Mucosa of gallbladder (tissue), 1 donor: ENCODE results near the gene PUDP. TPM values are rescaled to one million over a fixed set of nuclear protein-coding genes. Genes with fewer than 3 reads are reported as not detected.
A peak's percentile ranks its signal among the peaks of the same experiment; 100 is the strongest.
"Not testable (repeated sequence)": the region's sequence is repeated elsewhere in the genome, so short reads cannot be mapped to it uniquely, and the experiment has no call there.

Source experiments
- DNase-seq: peaks from one replicate; pipeline ENCODE4 v3.0.0-alpha.2; 2020; ENCODE audit warnings: low spot score
- total RNA-seq: library from RNA; stranded (reverse); gene quantifications from one replicate; pipeline ENCODE4 v1.2.1, GENCODE V29; 2021
- donor health status: DM: no; HTN: no; CAD: no.

Gene PUDP
- total RNA-seq, result 42.2 TPM

DNA sequence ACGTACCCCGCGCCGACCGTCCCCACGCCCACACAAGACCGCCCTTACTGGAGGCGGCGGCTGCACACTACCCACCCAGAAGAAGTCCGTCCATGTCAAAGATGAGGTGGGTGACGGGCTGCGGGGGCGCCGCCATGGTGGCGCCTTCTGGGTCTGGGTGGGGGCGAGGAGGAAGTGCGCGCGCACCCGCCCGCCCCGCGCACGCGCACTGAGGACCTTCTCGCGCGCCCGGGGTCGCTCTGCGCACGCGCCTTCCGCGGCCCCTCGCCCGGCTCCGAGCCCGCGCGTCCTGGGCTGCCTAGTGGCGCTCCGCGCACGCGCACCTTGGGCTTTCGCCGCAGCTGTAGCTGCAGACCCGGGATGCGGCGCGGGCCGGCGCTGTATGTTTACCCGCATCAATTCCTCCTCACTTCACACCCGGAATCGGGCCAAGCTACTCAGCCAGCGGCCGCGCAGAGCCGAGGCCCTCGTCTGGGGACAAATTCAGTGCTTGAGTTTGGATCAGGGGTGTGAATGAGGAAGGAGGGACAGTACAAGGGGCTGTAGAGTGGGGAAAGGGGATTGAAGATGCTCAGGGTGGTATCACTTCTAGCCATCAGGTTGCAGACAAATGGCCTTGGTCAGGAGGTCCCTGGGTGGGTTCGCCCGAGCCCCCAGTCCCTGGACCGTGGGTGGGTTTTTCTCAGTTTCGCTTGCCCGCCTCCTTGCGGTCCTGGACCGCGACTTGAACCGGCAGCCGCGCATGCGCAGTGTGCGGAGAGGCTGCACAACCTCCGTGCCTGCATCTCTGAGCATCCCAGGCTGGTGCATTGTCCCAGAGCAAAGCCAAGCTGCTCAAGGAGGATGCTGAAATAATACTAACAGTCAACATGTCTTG is at the start of gene PUDP:
PUDP (minus strand) TSS at position 176 of the 877 bp plus-strand sequence; CDS start at position 136, 40 bp downstream.
- DNase-seq, result peak; percentile 93

DNA sequence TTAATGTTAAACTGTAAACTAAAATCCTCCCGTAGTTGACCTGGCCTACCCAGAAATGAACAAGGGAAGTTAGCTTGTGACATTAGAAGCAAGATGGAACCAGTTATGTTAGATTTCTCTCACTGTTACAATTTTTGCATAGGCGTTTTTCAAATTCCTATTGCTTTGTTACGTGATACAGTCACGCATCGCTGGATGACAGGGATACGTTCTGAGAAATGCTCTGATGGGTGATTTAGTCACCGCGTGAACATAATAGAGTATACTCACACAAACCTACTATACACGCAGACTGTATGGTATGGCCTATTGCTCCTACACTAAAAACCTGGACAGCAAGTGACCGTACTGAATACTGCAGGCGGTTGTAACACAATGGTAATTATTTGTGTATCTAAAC is 46.7 kb upstream of the PUDP start:
- DNase-seq, result no peak

DNA sequence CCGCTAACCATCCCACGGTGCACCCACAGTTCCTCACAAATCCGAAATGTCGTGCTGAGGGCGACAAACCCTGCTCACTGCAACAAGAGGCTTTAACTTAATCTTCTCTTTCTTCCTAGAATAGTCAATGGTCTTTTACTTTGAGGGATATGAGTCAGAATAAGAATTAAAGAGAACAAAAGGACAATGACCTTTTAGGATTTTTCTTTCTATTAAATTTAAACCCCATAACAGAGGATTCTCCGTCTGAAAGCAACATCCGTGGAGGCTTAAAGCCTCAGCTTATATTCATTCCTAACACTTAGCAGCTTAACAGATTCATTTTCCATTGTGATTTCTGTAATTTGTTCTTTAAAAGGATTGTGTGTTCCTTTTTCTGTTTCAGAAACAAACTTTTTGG is 44.9 kb upstream of the PUDP start:
- no peak for DNase-seq

DNA sequence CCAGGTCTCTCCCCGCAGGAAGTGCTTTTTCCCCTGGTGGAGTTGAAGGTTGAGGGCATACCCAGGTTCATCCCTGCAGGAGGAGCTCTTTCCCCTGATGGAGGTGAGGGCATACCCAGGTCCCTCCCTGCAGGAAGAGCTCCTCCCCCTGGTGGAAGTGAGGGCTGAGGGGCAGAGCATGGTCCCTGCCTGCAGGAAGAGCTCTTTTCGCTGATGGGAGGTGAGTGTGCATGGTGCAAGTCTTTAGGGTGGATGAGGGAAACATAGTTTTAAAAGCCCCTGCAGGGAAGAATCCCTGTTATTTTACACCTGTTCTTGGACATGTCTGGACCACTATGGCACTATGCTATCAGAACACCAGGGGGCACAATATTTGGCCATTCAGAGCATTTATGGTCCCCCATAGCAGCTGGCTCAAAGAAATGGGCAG is 43.7 kb upstream of the PUDP start:
- DNase-seq, result no peak

DNA sequence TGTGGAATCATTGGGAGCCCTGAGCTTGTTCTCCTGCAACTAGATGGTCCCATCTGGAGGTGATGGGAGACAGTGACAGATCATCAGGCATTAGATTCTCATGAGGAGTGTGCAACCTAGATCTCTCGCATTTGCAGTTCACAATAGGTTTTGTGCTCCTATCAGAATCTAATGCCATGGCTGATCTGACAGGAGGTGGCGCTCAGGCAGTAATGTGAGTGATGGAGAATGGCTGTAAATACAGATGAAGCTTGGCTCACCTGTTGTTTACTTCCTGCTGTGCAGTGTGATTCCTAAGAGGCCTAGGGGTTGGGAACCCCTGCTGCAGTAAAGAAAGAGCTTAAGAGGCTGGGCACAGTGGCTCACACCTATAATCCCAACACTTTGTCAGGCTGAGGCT is 42.2 kb upstream of the PUDP start:
- DNase-seq, result no peak

DNA sequence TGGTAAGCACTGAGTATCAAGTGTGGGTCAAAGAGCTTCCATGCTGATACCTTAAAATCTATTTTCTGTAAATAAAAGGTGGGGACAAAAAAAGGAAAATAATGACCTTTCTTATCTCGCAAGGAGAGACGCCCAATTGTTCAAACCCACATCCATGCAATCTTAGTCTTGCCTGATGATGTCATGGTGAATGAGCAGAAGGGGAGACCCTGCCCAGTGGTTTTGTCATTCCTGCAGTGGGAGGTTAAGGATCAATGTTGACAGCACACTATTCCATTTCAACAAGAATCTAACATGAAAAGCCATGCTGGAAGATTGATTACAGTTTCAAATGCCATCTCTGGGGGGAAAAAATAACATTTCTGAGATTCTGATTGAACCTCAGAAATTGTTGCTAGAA is 40.7 kb upstream of the PUDP start:
- DNase-seq, result no peak

DNA sequence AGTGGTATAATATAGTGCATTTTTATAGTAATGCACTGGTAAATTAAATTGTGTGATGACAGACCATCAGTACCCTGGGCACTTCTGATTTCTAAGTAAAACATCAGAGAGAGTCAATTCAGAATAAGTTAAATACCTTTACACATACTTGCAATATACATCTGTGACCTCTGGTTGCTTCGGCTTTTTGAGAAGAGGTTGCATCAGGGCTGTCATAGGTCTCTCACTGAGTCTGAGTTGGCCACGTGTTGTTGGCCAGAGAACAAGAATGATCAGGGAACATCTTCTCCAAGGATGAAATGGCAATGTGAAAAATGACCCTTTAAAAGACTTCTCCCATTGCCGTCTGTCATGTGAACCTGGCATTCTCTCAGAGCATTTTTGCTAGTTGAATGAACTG is 36.9 kb upstream of the PUDP start:
- no peak for DNase-seq

DNA sequence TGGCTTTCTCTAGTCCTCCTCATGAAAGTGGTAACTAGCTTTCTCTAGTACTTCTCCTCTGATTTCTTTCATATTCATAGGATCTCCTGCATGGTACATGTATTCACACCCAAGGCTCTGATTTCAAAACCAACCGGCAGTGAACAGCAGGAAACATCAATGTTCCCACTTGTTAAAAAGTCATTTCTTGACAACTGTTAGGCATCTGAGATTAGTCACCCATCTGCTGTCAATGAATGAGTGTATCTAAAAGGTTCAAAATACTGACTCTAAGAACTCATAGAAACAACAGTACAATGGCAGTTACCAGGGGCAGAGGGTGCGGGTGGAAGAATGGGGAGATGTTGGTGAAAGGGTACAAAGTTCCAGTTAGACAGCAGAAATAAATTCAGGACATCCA is 31.5 kb upstream of the PUDP start:
- no peak for DNase-seq

DNA sequence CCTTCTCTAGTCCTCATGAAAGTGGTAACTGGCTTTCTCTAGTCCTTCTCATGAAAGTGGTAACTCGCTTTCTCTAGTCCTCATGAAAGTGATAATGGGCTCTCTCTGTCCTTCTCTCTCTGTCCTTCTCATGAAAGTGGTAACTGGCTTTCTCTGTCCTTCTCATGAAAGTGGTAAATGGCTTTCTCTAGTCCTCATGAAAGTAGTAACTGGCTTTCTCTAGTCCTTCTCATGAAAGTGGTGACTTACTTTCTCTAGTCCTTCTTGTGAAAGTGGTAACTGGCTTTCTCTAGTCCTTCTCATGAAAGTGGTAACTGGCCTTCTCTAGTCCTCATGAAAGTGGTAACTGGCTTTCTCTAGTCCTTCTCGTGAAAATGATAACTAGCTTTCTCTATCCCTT is 30.9 kb upstream of the PUDP start:
- DNase-seq, result not testable (repeated sequence)

DNA sequence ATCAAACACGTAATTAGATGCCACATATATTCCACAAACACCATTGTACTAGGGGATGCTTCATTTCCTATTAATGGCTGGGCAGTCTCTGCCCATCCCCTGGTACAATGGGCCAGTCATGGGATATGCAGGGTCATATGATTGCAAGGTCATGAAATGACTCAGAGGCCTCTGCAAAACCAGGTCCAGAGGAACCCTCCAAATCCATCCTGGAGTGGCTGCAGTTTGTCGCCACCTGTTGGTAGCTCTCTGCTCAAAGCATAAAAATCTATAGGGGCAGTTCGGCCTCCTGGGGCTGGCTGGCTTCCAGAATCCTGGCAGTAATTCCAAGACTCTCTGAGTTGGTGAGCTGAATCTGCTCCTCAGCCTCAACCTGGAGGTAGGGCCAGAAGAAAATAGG is 22.9 kb upstream of the PUDP start:
- DNase-seq, result no peak

DNA sequence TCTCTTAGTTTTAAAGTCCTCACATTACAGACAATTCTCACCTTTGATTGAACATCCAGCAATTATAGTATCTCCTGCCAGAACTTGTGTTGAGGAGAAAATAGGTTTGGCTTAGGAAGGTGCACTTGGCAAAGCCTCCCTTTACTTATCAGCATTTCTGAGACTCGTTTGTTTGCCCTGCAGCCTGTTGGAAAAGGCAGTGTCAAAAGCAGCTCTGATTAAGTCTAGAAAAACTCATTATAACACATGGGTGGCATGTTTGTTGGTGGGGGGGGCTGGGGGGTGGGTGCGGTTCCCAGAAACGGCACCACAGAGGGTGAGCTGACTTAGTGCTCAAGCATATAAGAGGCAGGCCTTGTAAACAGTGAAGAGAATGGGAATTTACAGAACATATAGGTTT is 21.7 kb upstream of the PUDP start:
- DNase-seq, result no peak

DNA sequence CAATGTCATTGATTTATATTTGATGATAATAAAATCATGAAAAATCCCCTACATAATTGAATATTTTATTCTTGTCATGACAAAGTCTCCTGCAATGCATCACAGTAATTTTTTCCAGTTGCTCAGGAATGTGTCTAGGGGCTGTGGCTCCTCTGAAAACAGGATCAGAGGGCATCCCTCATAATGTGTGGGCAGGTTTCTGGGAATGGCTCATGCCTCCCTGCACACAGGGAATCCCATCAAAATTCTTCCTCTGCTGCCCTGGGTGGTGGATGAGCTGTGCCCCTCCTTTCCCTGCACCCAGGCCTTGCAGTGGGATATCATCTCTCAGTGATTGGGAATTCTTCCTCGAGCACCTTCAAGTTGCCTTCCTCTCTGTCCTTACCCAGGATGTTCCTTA is 20.4 kb upstream of the PUDP start:
- DNase-seq, result no peak

DNA sequence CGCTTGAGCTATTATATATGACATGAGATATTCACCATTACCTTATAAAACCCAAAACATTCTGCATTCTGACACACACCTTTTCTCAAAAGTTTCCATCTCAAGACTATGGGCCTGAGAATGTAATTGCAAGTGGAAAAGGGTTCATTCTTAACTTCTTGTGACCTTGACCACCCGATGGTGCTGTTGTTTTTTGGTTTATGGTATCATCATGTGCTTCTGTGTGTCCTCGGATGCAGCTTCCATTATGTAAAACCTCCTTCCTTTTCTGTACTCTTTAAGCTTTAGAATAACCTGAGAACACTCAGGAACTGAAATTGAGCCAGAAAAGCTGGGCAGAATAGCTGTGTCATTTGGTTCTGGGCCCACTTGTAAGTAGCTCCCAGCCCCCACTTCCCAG is 16.2 kb upstream of the PUDP start:
- DNase-seq, result no peak

DNA sequence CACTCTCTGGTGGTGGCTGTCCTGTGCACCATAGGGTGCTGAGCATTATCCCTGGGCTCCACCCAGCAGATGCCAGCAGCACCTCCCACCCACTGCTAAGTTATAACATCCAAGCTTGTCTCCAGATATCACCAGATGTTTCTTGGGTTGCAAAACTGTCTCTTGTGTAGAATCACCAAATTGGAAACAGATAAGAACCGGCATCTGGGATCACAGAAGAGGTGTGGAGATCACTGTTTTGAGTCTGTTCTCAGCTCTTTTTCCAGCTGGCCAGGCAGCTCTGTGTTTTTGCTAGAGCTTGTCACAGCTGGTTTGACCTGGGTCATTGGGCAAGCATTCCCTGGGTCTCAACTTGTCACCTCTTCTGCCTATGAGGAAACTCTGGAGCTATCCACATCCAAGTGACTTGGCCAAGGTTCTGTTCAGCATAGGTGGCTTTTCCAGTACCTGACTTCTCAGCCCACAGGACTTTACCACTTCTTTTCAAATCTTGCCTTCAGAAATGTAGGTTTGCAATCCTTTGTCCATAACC is 15.3 kb upstream of the PUDP start:
- DNase-seq, result no peak

DNA sequence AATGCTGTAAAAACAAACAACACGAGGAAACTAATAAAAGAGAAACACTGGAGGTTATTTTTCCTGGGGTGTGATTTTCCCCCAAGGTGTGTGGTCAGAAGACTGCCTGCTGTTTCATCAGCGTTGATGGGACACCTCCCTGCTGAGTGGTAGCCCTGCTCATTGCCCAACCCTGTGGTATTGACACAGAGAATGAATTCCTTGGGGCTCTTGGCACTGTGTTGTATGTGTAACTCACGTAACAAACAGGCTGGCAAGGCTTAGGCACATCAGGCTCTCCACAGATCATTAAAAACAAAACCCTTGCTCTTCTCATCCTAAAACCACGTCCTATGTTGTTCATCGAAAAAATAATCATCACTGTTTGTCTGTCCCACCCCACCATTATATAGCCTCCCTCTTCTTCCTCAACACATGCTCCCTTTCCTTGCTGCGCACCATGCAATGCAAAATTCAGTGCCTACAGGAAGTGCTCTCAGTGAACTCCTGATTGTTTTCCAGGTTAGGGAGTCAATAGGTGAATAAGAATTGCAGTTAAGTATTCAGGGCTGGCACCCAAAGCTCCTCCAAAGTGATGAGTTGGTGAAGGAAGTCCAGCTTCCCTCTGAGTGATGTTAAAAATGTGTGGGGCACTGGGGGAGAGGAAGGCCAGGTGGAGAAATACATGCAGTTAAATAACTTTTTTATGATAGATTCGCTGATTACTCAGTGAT is 11.4 kb upstream of the PUDP start:
- peak; percentile 21 for DNase-seq

DNA sequence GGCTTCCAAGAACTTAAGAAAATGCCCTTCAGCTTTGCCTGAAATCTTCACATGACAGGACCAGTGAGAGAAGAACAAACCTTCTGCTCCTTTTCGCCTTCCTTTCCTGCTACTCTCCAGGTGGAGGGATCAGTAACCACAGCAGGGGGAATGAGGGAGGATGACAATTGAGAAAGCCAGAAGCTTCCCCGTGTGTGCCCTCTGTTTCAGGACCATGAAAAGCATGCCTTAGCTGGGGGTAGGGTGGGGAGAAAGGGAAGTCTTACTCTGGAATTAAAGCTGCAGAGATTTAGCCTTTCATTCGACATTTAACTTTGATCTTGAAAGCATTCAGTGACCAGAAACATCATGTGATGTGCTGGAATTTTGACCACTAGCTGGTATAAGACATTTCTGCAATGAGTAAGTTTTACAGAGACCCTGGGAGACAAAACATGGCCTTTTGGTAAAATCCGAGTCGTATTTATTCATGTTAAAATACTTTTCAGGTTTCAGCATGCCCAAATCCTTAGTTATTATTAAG is 10.6 kb upstream of the PUDP start:
- DNase-seq, result no peak

DNA sequence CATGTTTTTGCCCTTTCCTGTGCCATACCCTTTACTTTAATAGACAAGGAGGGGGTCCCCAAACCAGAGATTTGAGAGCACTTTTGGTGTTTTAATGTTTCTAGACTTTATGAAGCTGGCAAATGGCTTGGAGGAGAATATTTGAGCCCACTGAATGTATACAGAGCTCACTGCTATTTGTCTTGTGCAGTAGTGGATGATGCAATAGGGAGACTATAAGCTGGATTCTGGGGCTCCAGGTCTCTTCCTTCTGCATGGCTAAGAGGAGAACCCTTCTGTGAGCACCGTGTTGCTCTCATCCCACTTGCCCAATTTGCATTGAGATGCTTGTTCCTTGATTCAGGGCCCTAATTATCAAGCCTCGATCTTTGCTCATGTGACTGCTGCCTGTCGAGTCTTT is 8.9 kb upstream of the PUDP start:
- no peak for DNase-seq

DNA sequence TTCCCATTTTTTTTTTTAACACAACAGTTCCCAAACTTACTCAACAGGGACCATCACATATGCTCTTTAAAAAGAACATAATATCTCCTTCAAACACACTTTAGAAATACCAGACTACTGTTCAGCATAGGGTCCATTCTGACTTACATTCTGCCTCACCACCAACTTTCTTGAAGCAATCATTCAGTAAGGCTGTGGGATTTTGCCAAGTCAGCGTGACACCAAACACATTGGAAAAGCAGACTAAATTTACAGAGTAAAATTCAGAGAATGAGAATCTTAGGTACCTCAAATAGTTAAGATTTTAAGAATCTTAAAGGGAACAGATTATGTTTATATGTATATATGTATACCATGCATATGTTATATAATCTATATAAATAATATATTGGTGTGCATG is 7.2 kb upstream of the PUDP start:
- DNase-seq, result no peak

DNA sequence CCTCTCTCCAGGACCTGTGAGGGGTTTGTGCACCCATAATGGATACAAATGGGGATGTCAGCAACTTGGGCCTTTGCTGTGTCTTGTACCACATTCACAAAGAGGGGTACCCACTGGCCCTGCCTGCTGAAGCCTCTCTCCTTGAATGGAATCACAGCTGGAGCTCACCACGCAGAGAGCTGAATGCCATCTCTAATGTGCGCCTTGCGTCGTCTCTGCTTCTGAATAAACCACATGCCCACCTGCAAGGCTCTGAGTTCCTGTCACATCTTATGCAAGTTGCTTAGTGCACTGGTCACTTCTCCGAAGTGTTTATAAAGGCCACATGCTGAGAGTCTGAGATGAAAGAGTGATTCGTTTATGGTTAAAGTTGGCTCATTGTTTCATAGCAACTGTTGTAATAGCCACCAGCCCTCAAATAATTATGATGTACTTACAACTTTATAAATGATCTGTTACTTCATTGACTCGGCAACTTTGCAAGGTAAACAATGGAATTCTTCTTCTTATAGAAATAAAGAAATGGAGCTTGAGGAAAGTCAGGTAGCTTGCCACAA is 6.2 kb upstream of the PUDP start:
- no peak for DNase-seq

DNA sequence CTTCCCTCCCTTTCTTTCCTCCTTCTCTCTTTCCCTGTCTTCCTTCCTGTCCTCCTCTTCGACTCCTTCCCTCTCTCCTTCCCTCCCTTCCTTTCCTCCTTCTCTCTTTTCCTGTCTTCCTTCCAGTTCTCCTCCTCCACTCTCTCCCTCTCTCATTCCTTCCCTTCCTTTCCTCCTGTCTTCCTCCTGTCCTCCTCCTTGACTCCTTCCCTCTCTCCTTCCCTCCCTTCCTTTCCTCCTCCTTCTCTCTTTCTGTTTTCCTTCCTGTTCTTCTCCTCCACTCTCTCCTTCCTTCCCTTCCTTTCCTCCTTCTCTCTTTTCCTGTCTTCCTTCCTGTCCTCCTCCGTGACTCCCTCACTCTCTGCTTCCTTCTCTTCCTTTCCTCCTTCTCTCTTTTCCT is 5.3 kb upstream of the PUDP start:
- DNase-seq, result no peak

DNA sequence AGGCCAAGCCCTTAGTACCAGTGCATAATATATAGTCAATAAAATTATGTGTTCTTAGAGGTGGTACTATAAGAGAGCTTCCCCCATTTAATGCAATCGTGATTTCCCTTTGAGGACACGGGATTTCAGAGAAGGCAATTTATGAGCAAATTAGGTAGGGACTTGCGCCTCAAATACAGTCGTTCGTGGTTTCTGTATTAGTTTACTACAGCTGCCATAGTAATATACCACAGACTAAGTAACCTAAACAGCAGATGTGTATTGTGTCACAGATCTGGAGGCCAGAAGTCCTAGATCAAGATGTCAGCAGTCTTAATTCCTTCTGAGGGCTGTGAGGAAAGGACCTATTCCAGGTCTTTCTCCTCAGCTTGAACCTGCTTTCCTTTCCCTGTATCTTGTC is 1.5 kb upstream of the PUDP start:
- DNase-seq, result no peak

DNA sequence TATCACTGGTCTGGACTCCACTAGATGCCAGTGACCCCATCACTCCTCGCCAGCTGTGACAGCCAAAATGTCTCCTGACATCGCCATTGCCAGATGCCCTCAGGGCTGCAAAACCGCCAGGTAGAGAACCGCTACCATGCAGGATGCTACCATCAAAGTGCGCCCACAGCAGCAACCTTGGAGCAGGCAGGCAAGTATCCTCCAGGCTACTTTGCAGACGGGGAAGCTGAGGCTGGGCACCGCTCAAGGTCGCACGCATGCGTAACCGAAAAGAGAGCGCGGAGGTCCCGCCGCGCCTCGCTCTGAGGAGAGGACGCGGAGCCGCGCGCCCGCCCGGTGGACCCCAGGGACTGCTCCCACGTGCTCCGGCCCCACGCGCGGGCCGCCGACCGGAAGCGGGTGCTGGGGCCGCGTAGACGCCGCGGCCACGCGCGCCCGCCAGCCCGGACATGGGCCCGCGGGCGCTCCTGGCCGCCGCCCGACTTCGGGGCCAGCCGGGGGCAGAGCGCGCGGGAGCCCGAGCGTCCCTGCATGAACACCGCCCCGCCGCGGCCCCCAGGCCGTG is 458 bp downstream of the PUDP start, which contains the start of gene STS:
STS (plus strand) TSS at position 300 of the 565 bp plus-strand sequence. CDS start 105,488 bp downstream, outside the sequence.
- peak; percentile 40 for DNase-seq
